HEK293T (cell line): ENCODE measurements around the gene P2RX2.

Experiments used
- CTCF ChIA-PET: fragments of 350-600 bp; formaldehyde crosslinking; extraction: SDS; loops from one replicate; lab custom pipeline; 2021; ENCODE audit warnings: antibody characterized with exemption, inconsistent platforms; lab: Yijun Ruan, JAX
- POLR2A ChIA-PET: fragments of 350-600 bp; formaldehyde crosslinking; extraction: SDS; loops from one replicate; lab custom pipeline; 2020; ENCODE audit warnings: antibody characterized with exemption, inconsistent platforms; lab: Yijun Ruan, JAX
- DNase-seq: peaks from one replicate; pipeline ENCODE4 v3.0.0; 2012; ENCODE audit warnings: mixed read lengths; ENCODE audit errors: extremely low spot score
- ARNT ChIP-seq: fragments of 450-650 bp; IDR thresholded peaks from 2 replicates; pipeline ENCODE4 v1.6.1; 2017; ENCODE audit warnings: mild to moderate bottlenecking
- BHLHE40 ChIP-seq: fragments of 450-650 bp; IDR thresholded peaks from 2 replicates; pipeline ENCODE4 v1.6.1; 2016; ENCODE audit warnings: mild to moderate bottlenecking, moderate library complexity, borderline replicate concordance
- CTBP1 ChIP-seq: fragments of 450-650 bp; IDR thresholded peaks from 2 replicates; pipeline ENCODE4 v1.6.1; 2016; ENCODE audit warnings: borderline replicate concordance
- ELF4 ChIP-seq: fragments of 450-650 bp; IDR thresholded peaks from 2 replicates; pipeline ENCODE4 v1.6.1; 2017; ENCODE audit warnings: antibody characterized with exemption
- FOXA1 ChIP-seq: fragments of 450-650 bp; IDR thresholded peaks from 2 replicates; pipeline ENCODE4 v1.6.1; 2016; ENCODE audit warnings: mild to moderate bottlenecking
- FOXK2 ChIP-seq: fragments of 450-650 bp; IDR thresholded peaks from 2 replicates; pipeline ENCODE4 v1.6.1; 2016; ENCODE audit warnings: mild to moderate bottlenecking
- FOXM1 ChIP-seq: fragments of 450-650 bp; IDR thresholded peaks from 2 replicates; pipeline ENCODE4 v1.6.1; 2017; ENCODE audit warnings: mild to moderate bottlenecking, borderline replicate concordance
- HDGF ChIP-seq: fragments of 450-650 bp; IDR thresholded peaks from 2 replicates; pipeline ENCODE4 v1.6.1; 2017; ENCODE audit warnings: antibody characterized with exemption, borderline replicate concordance
- L3MBTL2 ChIP-seq: fragments of 450-650 bp; conservative IDR thresholded peaks from 2 replicates; pipeline ENCODE4 v1.6.1; 2016; ENCODE audit warnings: mild to moderate bottlenecking
- LEF1 ChIP-seq: fragments of 450-650 bp; IDR thresholded peaks from 2 replicates; pipeline ENCODE4 v1.6.1; 2017; ENCODE audit warnings: mild to moderate bottlenecking, borderline replicate concordance
- NFRKB ChIP-seq: fragments of 450-650 bp; IDR thresholded peaks from 2 replicates; pipeline ENCODE4 v1.6.1; 2016; ENCODE audit warnings: mild to moderate bottlenecking, moderate library complexity
- SP1 ChIP-seq: fragments of 450-650 bp; IDR thresholded peaks from 2 replicates; pipeline ENCODE4 v1.6.1; 2017
- SUZ12 ChIP-seq: fragments of 450-650 bp; IDR thresholded peaks from 2 replicates; pipeline ENCODE4 v1.6.1; 2016; ENCODE audit warnings: mild to moderate bottlenecking
- TARDBP ChIP-seq: fragments of 450-650 bp; IDR thresholded peaks from 2 replicates; pipeline ENCODE4 v1.6.1; 2016
- ZNF384 ChIP-seq: fragments of 450-650 bp; IDR thresholded peaks from 2 replicates; pipeline ENCODE4 v1.6.1; 2016
- TF ChIP-seq, protein P1 (sequence below): fragments of 450-650 bp; IDR thresholded peaks from 2 replicates; pipeline ENCODE4 v1.6.1; 2016

P2RX2 gene

DNA sequence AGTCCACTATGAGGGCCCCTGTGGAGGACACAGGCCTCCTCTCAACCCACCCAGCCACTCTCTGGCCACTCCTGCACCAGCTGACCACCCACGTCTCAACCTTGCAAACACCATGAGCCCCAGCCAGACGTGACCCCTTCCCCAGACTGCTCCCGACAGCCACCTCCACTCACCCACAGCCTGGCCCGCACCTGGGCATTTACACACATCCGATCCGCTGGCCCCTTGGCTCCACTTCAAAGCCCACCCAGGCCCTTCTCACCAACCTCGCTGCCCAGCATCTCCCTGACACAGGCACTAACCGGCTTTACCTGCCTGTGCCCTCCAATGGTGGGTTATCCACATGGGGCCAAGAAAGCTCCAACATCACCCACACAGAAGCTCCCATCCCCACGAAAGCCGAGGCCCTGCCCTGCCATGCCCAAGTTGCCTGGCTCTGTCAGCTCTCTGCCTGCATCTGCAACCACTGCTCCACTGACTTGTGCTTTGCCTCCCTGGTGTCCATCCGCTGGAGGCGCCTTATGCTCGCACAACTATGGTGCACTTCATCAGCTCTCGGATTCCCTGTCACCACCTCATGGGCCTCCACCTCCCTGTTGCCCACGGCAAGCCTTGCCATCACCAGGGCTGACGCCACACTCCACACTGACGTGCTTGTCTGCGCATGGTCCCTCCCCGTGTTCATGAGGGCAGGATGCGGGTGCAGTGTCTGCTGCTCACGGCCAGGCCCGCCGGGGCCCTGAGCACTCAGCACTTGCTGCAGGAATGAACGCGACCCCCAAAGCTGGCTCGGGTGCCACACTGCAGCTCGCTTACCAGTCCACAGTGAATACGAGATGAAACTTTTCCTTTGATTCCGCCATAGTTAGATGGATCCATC, 16.7 kb downstream of the P2RX2 start:
- ChIA-PET CTCF (interaction anchor here (0.6 kb wide), 1 partner anchor 133 kb away, joined by 3 read pairs; no protein-coding TSS in a partner anchor), POLR2A (no interaction called here)
- TF ChIP-seq TARDBP = no peak
- TF ChIP-seq ELF4 = no peak
- no peak for TF ChIP-seq CTBP1
- TF ChIP-seq BHLHE40 = no peak
- no peak for TF ChIP-seq SP1
- TF ChIP-seq L3MBTL2 = no peak
- no peak for TF ChIP-seq ZNF384
- TF ChIP-seq NFRKB = no peak
- TF ChIP-seq, protein P1, sequence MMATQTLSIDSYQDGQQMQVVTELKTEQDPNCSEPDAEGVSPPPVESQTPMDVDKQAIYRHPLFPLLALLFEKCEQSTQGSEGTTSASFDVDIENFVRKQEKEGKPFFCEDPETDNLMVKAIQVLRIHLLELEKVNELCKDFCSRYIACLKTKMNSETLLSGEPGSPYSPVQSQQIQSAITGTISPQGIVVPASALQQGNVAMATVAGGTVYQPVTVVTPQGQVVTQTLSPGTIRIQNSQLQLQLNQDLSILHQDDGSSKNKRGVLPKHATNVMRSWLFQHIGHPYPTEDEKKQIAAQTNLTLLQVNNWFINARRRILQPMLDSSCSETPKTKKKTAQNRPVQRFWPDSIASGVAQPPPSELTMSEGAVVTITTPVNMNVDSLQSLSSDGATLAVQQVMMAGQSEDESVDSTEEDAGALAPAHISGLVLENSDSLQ = no peak
- TF ChIP-seq FOXA1 = no peak
- no peak for TF ChIP-seq HDGF
- TF ChIP-seq ARNT = no peak
- no peak for TF ChIP-seq FOXM1
- no peak for DNase-seq

DNA sequence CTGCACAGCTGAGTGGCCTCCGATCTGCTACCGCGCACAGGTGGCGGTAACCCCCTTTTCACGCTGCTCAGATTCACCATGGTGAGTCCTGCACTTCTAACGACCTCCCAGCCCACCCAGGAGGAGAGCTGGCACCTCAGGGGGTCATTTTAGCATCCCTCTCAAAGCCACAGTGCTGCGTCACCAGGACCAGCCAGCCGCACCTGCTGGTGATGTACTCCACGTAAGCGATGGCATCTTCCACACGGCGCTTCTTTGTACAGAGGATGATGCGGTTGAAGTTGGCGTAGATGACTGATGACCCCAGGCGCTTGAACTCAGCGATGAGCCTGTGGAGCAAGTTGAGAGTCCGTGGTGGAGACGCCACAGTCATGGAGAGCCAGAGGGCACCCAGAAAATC, 19.2 kb downstream of the P2RX2 start:
- ChIA-PET POLR2A (no interaction called here), CTCF (interaction anchor here (0.9 kb wide), 1 partner anchor 224 kb away, joined by 4 read pairs; no protein-coding TSS in a partner anchor)
- DNase-seq = no peak
- TF ChIP-seq ARNT (no peak), LEF1 (no peak), SP1 (no peak), ELF4 (no peak), CTBP1 (no peak), HDGF (no peak), BHLHE40 (no peak), L3MBTL2 (no peak), SUZ12 (no peak), FOXA1 (no peak), FOXM1 (no peak)
- TF ChIP-seq, protein P1 = no peak

DNA sequence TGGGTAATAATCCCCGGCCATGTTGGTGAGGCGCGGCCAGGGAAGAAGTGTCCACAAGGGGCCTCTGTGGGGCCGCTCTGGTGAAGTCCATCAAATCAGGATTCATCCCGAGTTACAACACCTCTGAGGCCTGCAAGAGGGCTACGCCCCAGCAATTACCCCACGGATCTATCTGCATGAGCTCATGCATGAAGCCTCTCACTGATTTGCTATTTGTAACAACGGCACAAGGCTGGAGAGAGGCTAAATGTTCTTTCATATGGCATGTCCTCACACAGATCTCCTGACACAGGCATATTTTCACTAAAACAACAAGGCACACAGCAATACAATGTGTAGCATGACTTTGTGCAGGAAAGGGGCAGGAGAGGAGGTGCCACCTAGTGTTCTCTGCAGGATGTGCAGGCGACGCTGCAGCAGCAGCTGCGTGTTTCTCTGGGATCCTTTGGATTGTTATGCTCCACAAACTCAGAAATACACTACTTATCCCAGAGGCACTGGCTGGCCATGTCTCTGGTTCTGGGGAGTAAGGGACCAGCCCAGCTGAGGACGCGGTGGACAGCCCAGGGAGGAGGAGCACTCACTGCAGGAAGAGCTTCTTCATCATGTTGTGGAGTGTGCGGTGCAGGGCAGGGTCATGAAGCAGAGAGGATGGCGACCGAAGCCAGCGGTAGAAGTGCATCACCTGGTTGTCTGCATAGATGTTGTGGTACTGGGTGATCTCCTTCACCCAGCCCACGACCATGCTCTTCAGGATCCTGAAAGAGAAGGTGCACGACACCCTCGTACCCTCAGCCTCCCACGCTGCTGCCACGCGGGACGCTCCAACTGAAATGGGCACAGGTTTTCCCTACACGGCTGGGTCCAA, 20.2 kb downstream of the P2RX2 start:
- peak; percentile 74 for DNase-seq
- POLR2A ChIA-PET = no interaction called here
- TF ChIP-seq FOXA1 (no peak), SUZ12 (no peak), TARDBP (no peak), NFRKB (no peak), FOXK2 (no peak), LEF1 (no peak)
- CTCF ChIA-PET = interaction anchor here (0.9 to 1.4 kb wide), 7 partner anchors 10 to 225 kb away, joined by 3 to 5 read pairs (median 4); no protein-coding TSS in a partner anchor

DNA sequence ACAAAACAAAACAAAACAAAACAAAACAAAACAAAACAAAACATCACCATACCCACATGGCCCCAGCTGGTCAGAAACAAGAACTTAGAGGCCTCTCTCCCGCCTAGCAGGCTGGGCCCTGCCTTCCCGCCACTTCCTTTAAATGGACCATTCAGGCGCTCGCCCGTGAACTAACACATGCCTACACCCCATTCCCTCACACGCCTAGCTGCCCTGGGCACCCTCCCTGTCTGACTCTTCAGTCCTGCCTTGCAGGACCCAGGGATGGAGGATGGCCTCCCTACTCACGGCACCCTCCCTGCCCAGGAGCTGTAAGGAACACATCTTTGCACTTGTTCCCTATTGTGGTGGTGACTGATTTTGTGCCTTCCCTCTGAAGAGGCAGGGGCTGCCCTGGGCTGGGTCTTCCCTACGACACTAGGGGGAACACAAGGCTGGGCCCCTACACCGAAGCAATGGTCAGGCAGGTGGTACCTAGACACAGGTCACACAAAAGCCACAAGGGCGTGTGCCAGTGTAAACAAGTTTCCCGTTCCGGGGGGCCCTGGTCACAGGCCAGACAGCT, 21.5 kb downstream of the P2RX2 start:
- DNase-seq = no peak
- POLR2A ChIA-PET = no interaction called here
- TF ChIP-seq L3MBTL2 = no peak
- no peak for TF ChIP-seq ZNF384
- TF ChIP-seq, protein P1 = no peak
- no peak for TF ChIP-seq ARNT
- no peak for TF ChIP-seq FOXA1
- TF ChIP-seq CTBP1 = no peak
- no peak for TF ChIP-seq FOXK2
- no peak for TF ChIP-seq ELF4
- no peak for TF ChIP-seq TARDBP
- TF ChIP-seq SUZ12 = no peak
- TF ChIP-seq BHLHE40 = no peak
- TF ChIP-seq NFRKB = no peak
- TF ChIP-seq SP1 = no peak
- no peak for TF ChIP-seq FOXM1
- no peak for TF ChIP-seq LEF1
- no peak for TF ChIP-seq HDGF
- CTCF ChIA-PET = no interaction called here

DNA sequence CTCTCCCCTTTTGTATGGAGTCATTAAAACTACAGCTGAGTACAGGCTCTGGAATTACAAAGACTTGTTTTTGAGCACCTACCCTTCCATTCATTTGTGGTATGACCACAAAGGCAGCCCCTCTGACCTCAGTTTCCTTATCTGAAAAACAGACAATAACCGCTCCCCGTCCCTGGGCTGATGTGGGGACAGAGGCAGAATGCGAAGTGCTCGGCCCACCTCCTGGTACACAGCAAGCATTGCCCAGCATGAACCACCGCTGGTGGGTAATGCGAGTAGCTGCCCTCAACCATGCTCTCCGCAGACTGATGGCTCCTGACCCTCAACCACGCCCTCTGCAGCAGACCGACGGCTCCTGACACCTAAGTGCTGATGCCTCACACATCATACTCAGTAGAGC, 22.4 kb downstream of the P2RX2 start:
- no peak for DNase-seq
- no peak for TF ChIP-seq FOXK2
- no peak for TF ChIP-seq ELF4
- TF ChIP-seq, protein P1 = no peak
- TF ChIP-seq SP1 = no peak
- no peak for TF ChIP-seq HDGF
- TF ChIP-seq FOXA1 = no peak
- no peak for TF ChIP-seq SUZ12
- TF ChIP-seq L3MBTL2 = no peak
- TF ChIP-seq ZNF384 = no peak
- TF ChIP-seq TARDBP = no peak
- TF ChIP-seq ARNT = no peak
- no peak for TF ChIP-seq FOXM1
- no peak for TF ChIP-seq CTBP1
- TF ChIP-seq LEF1 = no peak
- TF ChIP-seq BHLHE40 = no peak
- no peak for TF ChIP-seq NFRKB
- POLR2A ChIA-PET = no interaction called here
- CTCF ChIA-PET = no interaction called here
